OCI-LY3 (cell line): ENCODE measurements around the gene LGALS3.

ENCODE experiments used
- EZH2phosphoT487 ChIP-seq: fragments of 200-600 bp; shearing (Covaris generic); IDR thresholded peaks from 2 replicates; pipeline ENCODE4 v1.6.1; 2018; ENCODE audit warnings: antibody characterized with exemption, mixed run types, low read depth
- TF ChIP-seq, protein P1 (sequence below): fragments of 200-600, 300-600 bp; sonication (generic); IDR thresholded peaks from 2 replicates; pipeline ENCODE4 v1.5.1; 2014; ENCODE audit warnings: antibody characterized with exemption, low read length, low read depth

DNA sequence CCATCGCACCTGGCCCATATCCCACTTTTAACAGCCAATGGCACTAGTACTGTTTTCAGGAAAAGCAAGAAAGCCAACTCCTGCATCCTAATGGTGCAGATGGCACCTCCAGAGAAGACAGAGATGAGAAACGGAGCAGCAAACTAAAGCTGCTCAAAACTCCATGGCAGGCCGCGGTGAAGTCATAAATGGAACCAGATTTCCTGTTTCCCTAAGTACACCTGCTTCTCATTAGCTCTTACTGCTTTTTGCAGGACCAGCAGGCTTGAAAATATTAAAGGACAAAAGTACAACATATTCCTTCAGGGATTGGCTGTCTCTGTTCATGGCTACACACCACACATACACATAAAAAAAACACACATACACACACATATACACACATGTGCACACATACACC, 36.7 kb upstream of the LGALS3 start:
- TF ChIP-seq, protein P1, sequence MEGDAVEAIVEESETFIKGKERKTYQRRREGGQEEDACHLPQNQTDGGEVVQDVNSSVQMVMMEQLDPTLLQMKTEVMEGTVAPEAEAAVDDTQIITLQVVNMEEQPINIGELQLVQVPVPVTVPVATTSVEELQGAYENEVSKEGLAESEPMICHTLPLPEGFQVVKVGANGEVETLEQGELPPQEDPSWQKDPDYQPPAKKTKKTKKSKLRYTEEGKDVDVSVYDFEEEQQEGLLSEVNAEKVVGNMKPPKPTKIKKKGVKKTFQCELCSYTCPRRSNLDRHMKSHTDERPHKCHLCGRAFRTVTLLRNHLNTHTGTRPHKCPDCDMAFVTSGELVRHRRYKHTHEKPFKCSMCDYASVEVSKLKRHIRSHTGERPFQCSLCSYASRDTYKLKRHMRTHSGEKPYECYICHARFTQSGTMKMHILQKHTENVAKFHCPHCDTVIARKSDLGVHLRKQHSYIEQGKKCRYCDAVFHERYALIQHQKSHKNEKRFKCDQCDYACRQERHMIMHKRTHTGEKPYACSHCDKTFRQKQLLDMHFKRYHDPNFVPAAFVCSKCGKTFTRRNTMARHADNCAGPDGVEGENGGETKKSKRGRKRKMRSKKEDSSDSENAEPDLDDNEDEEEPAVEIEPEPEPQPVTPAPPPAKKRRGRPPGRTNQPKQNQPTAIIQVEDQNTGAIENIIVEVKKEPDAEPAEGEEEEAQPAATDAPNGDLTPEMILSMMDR = no peak
- no peak for TF ChIP-seq EZH2phosphoT487
